HepG2 (cell line): ENCODE results near the gene GFOD1. TPM values are rescaled to one million over a fixed set of nuclear protein-coding genes. Genes with fewer than 3 reads are reported as not detected.

Experiments used
- ESRRA ChIP-seq: sonication (generic); formaldehyde crosslinking; IDR thresholded peaks from 2 replicates; pipeline ENCODE4 v1.5.1; 2020; ENCODE audit warnings: mild to moderate bottlenecking, low read depth, missing genetic modification reagents
- FOSL2 ChIP-seq: sonication (generic); formaldehyde crosslinking; IDR thresholded peaks from 2 replicates; pipeline ENCODE4 v1.4.0; 2020; ENCODE audit warnings: missing genetic modification reagents
- FOXJ3 ChIP-seq: sonication (generic); formaldehyde crosslinking; IDR thresholded peaks from 2 replicates; pipeline ENCODE4 v1.4.0; 2020; ENCODE audit warnings: missing genetic modification reagents, mild to moderate bottlenecking, borderline replicate concordance
- HMG20A ChIP-seq: IDR thresholded peaks from 2 replicates; pipeline ENCODE4 v1.6.1; 2016; ENCODE audit warnings: borderline replicate concordance
- KDM5B ChIP-seq: sonication (generic); formaldehyde crosslinking; IDR thresholded peaks from 2 replicates; pipeline ENCODE4 v1.4.0; 2020; ENCODE audit warnings: missing genetic modification reagents, mild to moderate bottlenecking, borderline replicate concordance
- KLF6 ChIP-seq: IDR thresholded peaks from 2 replicates; pipeline ENCODE4 v1.8.0; 2016; ENCODE audit warnings: missing biosample characterization, missing genetic modification reagents
- MXD3 ChIP-seq: IDR thresholded peaks from 2 replicates; pipeline ENCODE4 v1.6.1; 2016; ENCODE audit warnings: mild to moderate bottlenecking, missing biosample characterization, missing genetic modification reagents
- NFRKB ChIP-seq: fragments of 450-650 bp; IDR thresholded peaks from 2 replicates; pipeline ENCODE4 v1.6.1; 2017
- NR2F2 ChIP-seq: IDR thresholded peaks from 2 replicates; pipeline ENCODE4 v1.6.1; 2012; ENCODE audit warnings: low read depth, inconsistent platforms, borderline replicate concordance
- SAP130 ChIP-seq: IDR thresholded peaks from 2 replicates; pipeline ENCODE4 v1.6.1; 2016; ENCODE audit warnings: low read depth
- TBX3 ChIP-seq: fragments of 450-650 bp; IDR thresholded peaks from 2 replicates; pipeline ENCODE4 v1.6.1; 2017; ENCODE audit warnings: antibody characterized with exemption, mild to moderate bottlenecking, inconsistent platforms, borderline replicate concordance
- THAP11 ChIP-seq: IDR thresholded peaks from 2 replicates; pipeline ENCODE4 v1.6.1; 2016; ENCODE audit warnings: missing biosample characterization, missing genetic modification reagents
- THAP9 ChIP-seq: sonication (generic); formaldehyde crosslinking; IDR thresholded peaks from 2 replicates; pipeline ENCODE4; 2020; ENCODE audit warnings: missing genetic modification reagents, mild to moderate bottlenecking, borderline replicate concordance
- ZBTB10 ChIP-seq: sonication (generic); formaldehyde crosslinking; IDR thresholded peaks from 2 replicates; pipeline ENCODE4 v1.4.0; 2020; ENCODE audit warnings: missing genetic modification reagents, borderline replicate concordance
- ZMYM2 ChIP-seq: sonication (generic); formaldehyde crosslinking; IDR thresholded peaks from 2 replicates; pipeline ENCODE4 v1.8.0; 2022; ENCODE audit warnings: mild to moderate bottlenecking, missing genetic modification reagents
- ZNF530 ChIP-seq: sonication (generic); formaldehyde crosslinking; IDR thresholded peaks from 2 replicates; pipeline ENCODE4 v1.5.0; 2020; ENCODE audit warnings: low read depth, mild to moderate bottlenecking, missing genetic modification reagents
- ZNF550 ChIP-seq: sonication (generic); formaldehyde crosslinking; IDR thresholded peaks from 2 replicates; pipeline ENCODE4 v1.4.0; 2020; ENCODE audit warnings: mild to moderate bottlenecking, missing genetic modification reagents, borderline replicate concordance
- polyA plus RNA-seq, 8 experiments: library from polyadenylated mRNA; depleted of rRNA in 3 of 8; stranded (reverse) in 7 of 8; unstranded in 1 of 8; fragments of >200 nt; fragmentation: Illumina TruSeq in 4 of 8; extraction: Trizol in 4 of 8; gene quantifications; 2 replicates each; pipeline versions ENCODE4 v1.2.1 to v1.2.3, GENCODE V29; 2011 to 2016; ENCODE audit warnings: low read depth in 4 of 8, missing spikeins in 1 of 8, mixed read lengths in 1 of 8; ENCODE audit not compliant: insufficient read depth in 1 of 8
- total RNA-seq, 5 experiments: library from RNA; depleted of rRNA; stranded (reverse); fragments of >200 nt; fragmentation: Illumina TruSeq; extraction: Trizol; gene quantifications; 2 replicates each; pipeline ENCODE4 v1.2.3, GENCODE V29; 2016; ENCODE audit warnings: low read depth in 1 of 5
- TF ChIP-seq, protein P1 (sequence below): IDR thresholded peaks from 2 replicates; pipeline ENCODE4 v1.6.1; 2016; ENCODE audit warnings: low read depth
- TF ChIP-seq, protein P2 (sequence below): sonication (generic); formaldehyde crosslinking; IDR thresholded peaks from 2 replicates; pipeline ENCODE4 v1.8.0; 2022; ENCODE audit warnings: mild to moderate bottlenecking, missing genetic modification reagents, borderline replicate concordance

Gene GFOD1
- total and polyA plus RNA-seq, 2 of the 13 experiments (the other 11 are each of a cell fraction or from before 2014, with no cell fraction given) = 1.9 to 6.4 TPM

- TF ChIP-seq KLF6 (CRISPR knock-in tag) (0 out of 2 replicates have a peak, but pooled peaks have one; percentile 51), ESRRA (CRISPR knock-in tag) (no peak), MXD3 (CRISPR knock-in tag) (peak; percentile 49; the same call in 1 of the 2 replicates), KDM5B (CRISPR knock-in tag) (no peak), FOXJ3 (CRISPR knock-in tag) (no peak), TBX3 (no peak), NR2F2 (no peak; the same call in 1 of the 2 replicates), SAP130 (peak; percentile 80), FOSL2 (CRISPR knock-in tag) (no peak), HMG20A (CRISPR knock-in tag) (no peak), ZMYM2 (CRISPR knock-in tag) (no peak), ZBTB10 (CRISPR knock-in tag) (no peak), THAP11 (CRISPR knock-in tag) (peak; percentile 42), THAP9 (CRISPR knock-in tag) (no peak), NFRKB (no peak), ZNF550 (no peak), ZNF530 (CRISPR knock-in tag) (no peak)
- TF ChIP-seq, protein P1, sequence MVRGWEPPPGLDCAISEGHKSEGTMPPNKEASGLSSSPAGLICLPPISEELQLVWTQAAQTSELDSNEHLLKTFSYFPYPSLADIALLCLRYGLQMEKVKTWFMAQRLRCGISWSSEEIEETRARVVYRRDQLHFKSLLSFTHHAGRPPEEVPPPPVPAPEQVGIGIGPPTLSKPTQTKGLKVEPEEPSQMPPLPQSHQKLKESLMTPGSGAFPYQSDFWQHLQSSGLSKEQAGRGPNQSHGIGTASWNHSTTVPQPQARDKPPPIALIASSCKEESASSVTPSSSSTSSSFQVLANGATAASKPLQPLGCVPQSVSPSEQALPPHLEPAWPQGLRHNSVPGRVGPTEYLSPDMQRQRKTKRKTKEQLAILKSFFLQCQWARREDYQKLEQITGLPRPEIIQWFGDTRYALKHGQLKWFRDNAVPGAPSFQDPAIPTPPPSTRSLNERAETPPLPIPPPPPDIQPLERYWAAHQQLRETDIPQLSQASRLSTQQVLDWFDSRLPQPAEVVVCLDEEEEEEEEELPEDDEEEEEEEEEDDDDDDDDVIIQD = no peak
- TF ChIP-seq, protein P2, sequence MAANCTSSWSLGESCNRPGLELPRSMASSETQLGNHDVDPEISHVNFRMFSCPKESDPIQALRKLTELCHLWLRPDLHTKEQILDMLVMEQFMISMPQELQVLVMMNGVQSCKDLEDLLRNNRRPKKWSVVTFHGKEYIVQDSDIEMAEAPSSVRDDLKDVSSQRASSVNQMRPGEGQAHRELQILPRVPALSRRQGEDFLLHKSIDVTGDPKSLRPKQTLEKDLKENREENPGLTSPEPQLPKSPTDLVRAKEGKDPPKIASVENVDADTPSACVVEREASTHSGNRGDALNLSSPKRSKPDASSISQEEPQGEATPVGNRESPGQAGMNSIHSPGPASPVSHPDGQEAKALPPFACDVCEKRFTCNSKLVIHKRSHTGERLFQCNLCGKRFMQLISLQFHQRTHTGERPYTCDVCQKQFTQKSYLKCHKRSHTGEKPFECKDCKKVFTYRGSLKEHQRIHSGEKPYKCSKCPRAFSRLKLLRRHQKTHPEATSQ (CRISPR knock-in tag) = no peak
Observed at GRCh38 chr6:13487122-13488014, at the start of gene GFOD1 (continued).
